Measurements from ENCODE around the gene NOP53.
A peak's percentile ranks its signal among the peaks of the same experiment; 100 is the strongest.
"Not testable (repeated sequence)": the region's sequence is repeated elsewhere in the genome, so short reads cannot be mapped to it uniquely, and the experiment has no call there.

NOP53 gene

GRCh38 chr19:47771291-47771690 lies 25.9 kb downstream of the NOP53 start:
- not testable (repeated sequence) for DNase-seq (ENCODE audit: low read depth in 2 of 2, low spot score in 1 of 2)

GRCh38 chr19:47776568-47776967 lies 31.2 kb downstream of the NOP53 start:
- DNase-seq (ENCODE audit: low read depth in 2 of 2, low spot score in 1 of 2): no peak

GRCh38 chr19:47777245-47778048 lies 32.1 kb downstream of the NOP53 start:
- not testable (repeated sequence) for DNase-seq (ENCODE audit: low read depth in 2 of 2, low spot score in 1 of 2)

GRCh38 chr19:47778049-47778953 lies 33.0 kb downstream of the NOP53 start, which contains the start of gene SELENOW:
SELENOW (plus strand) TSS chr19:47778703; CDS start chr19:47778786, 83 bp downstream.
- DNase-seq (ENCODE audit: low read depth in 2 of 2, low spot score in 1 of 2): peak; percentile 50 to 56

- no peak for DNase-seq (ENCODE audit: low read depth in 2 of 2, low spot score in 1 of 2)
Measured at GRCh38 chr19:47778954-47779351, 33.6 kb downstream of the NOP53 start.

- no peak for DNase-seq (ENCODE audit: low read depth in 2 of 2, low spot score in 1 of 2)
Measured at GRCh38 chr19:47779524-47780214, 34.3 kb downstream of the NOP53 start.

GRCh38 chr19:47780215-47780551 lies 34.8 kb downstream of the NOP53 start:
- no peak for DNase-seq (ENCODE audit: low read depth in 2 of 2, low spot score in 1 of 2)

GRCh38 chr19:47781590-47782262 lies 36.4 kb downstream of the NOP53 start:
- DNase-seq (ENCODE audit: low read depth in 2 of 2, low spot score in 1 of 2): no peak

GRCh38 chr19:47786566-47786965 lies 41.2 kb downstream of the NOP53 start:
- DNase-seq (ENCODE audit: low read depth in 2 of 2, low spot score in 1 of 2): no peak

GRCh38 chr19:47787307-47787706 lies 42.0 kb downstream of the NOP53 start:
- not testable (repeated sequence) for DNase-seq (ENCODE audit: low read depth in 2 of 2, low spot score in 1 of 2)

GRCh38 chr19:47789811-47790210 lies 44.5 kb downstream of the NOP53 start:
- not testable (repeated sequence) for DNase-seq (ENCODE audit: low read depth in 2 of 2, low spot score in 1 of 2)

GRCh38 chr19:47790398-47790814 lies 45.1 kb downstream of the NOP53 start:
- DNase-seq (ENCODE audit: low read depth in 2 of 2, low spot score in 1 of 2): peak; percentile 73 to 84

- no peak for DNase-seq (ENCODE audit: low read depth in 2 of 2, low spot score in 1 of 2)
Measured at GRCh38 chr19:47792616-47793015, 47.3 kb downstream of the NOP53 start.

- no peak for DNase-seq (ENCODE audit: low read depth in 2 of 2, low spot score in 1 of 2)
Measured at GRCh38 chr19:47794526-47794925, 49.2 kb downstream of the NOP53 start.

- no peak for DNase-seq (ENCODE audit: low read depth in 2 of 2, low spot score in 1 of 2)
Measured at GRCh38 chr19:47796785-47797184, 51.4 kb downstream of the NOP53 start.

GRCh38 chr19:47797996-47798903 lies 52.9 kb downstream of the NOP53 start:
- DNase-seq (ENCODE audit: low read depth in 2 of 2, low spot score in 1 of 2): no peak

- DNase-seq (ENCODE audit: low read depth in 2 of 2, low spot score in 1 of 2): no peak
Measured at GRCh38 chr19:47798904-47799266, 53.5 kb downstream of the NOP53 start.

GRCh38 chr19:47801270-47801669 lies 55.9 kb downstream of the NOP53 start:
- DNase-seq (ENCODE audit: low read depth in 2 of 2, low spot score in 1 of 2): no peak

GRCh38 chr19:47802521-47803043 lies 57.2 kb downstream of the NOP53 start:
- DNase-seq (ENCODE audit: low read depth in 2 of 2, low spot score in 1 of 2): no peak

- not testable (repeated sequence) for DNase-seq (ENCODE audit: low read depth in 2 of 2, low spot score in 1 of 2)
Measured at GRCh38 chr19:47803148-47803547, 57.8 kb downstream of the NOP53 start.

Measured in stimulated activated CD8-positive, alpha-beta memory T cell treated with anti-CD3 and anti-CD28 coated beads, Interleukin-4, amount 100 ng/mL, for 1 hour (primary cell).